Nephron (organoid): Measurements from ENCODE around the gene QRFP.

ENCODE experiments used
- H3K27ac Mint-ChIP-seq, 3 experiments: 2 replicates each; pipeline ENCODE4 v1.8.0; 2020; ENCODE audit warnings: mixed read lengths in 3 of 3, mild to moderate bottlenecking in 2 of 3, moderate library complexity in 1 of 3
- H3K27me3 Mint-ChIP-seq: 2 replicates; pipeline ENCODE4 v1.8.0; 2021; ENCODE audit warnings: low read depth, mild to moderate bottlenecking, moderate library complexity, mixed read lengths
- H3K36me3 Mint-ChIP-seq: 2 replicates; pipeline ENCODE4 v1.8.0; 2020; ENCODE audit warnings: low read depth, mixed read lengths
- H3K4me1 Mint-ChIP-seq: 2 replicates; pipeline ENCODE4 v1.8.0; 2020; ENCODE audit warnings: mixed read lengths
- H3K4me3 Mint-ChIP-seq, 3 experiments: 2 replicates each; pipeline ENCODE4 v1.8.0; 2020; ENCODE audit warnings: mild to moderate bottlenecking in 3 of 3, mixed read lengths in 3 of 3, moderate library complexity in 2 of 3
- H3K9me3 Mint-ChIP-seq: 2 replicates; pipeline ENCODE4 v1.8.0; 2020; ENCODE audit warnings: mixed read lengths
- CTCF ChIP-seq, 3 experiments: fragments of 200-600 bp; sonication (generic); IDR thresholded peaks; one replicate each; pipeline ENCODE4 v1.5.0; 2021; ENCODE audit warnings: antibody characterized with exemption in 3 of 3; ENCODE audit not compliant: unreplicated experiment in 3 of 3

QRFP gene

GRCh38 chr9:130920762-130921299 is 24.2 kb upstream of the QRFP start:
- Mint-ChIP-seq H3K27ac (peak overlapping the region; percentile 63 to 88 (median 65)), H3K9me3 (no peaks in the 10 kb centered on the region), H3K4me3 (peak overlapping the region in 1 of 3 experiments; percentile 16), H3K36me3 (no peaks in the 10 kb centered on the region), H3K4me1 (peaks cover 21% of the 10 kb centered on the region), H3K27me3 (peaks cover 43% of the 10 kb centered on the region)
- no peak for TF ChIP-seq CTCF (IDR thresholded peaks at IDR 0.05; ENCODE audit: unreplicated experiment in 3 of 3)

GRCh38 chr9:130920233-130920632 is 23.6 kb upstream of the QRFP start:
- Mint-ChIP-seq H3K27ac (no peak overlapping the region), H3K36me3 (no peaks in the 10 kb centered on the region), H3K4me3 (no peak overlapping the region), H3K4me1 (peaks cover 21% of the 10 kb centered on the region), H3K27me3 (peaks cover 46% of the 10 kb centered on the region), H3K9me3 (no peaks in the 10 kb centered on the region)
- TF ChIP-seq CTCF (IDR thresholded peaks at IDR 0.05; ENCODE audit: unreplicated experiment in 3 of 3): no peak

GRCh38 chr9:130919559-130920145 is 23.0 kb upstream of the QRFP start:
- Mint-ChIP-seq H3K27ac (no peak overlapping the region), H3K9me3 (no peaks in the 10 kb centered on the region), H3K4me3 (no peak overlapping the region), H3K27me3 (peaks cover 50% of the 10 kb centered on the region), H3K4me1 (peaks cover 21% of the 10 kb centered on the region), H3K36me3 (no peaks in the 10 kb centered on the region)
- no peak for TF ChIP-seq CTCF (IDR thresholded peaks at IDR 0.05; ENCODE audit: unreplicated experiment in 3 of 3)

DNA sequence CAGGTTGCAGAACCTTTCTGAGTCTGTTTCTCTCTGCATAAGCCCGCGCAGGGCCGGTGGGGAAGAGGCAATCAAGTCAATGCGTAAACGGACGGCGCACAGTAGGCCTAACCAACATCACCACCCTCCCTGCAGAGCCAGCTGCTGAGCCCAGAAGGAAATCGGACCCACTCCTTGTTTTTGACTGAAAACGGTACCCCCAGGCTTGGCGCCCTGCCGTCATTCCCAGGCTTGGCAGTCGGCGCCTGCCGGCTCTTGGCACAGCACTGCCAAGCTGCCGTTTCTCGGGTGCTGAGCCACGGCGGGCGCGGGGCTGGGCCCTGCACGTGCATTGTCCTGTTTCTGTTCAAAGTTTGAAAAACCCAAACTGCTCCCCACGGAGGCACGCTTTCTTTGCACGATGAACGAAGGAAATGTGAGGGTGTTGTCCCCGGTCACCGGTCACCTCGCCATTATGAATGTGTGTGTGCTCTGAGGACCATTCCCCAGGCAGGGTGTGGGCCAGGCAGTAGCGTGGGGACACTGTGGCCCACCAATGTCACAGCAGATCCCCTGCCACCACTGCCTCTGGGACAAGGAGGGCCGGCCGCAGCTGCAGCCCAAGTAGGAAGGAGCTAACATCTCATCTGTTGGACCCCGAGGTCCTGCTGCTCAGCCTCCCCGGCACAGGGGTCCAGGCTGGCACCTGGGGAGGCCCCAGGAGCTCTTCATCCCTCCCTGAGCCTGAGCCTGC is 22.4 kb upstream of the QRFP start:
- Mint-ChIP-seq H3K9me3 (no peaks in the 10 kb centered on the region), H3K36me3 (no peaks in the 10 kb centered on the region), H3K4me3 (no peak overlapping the region), H3K27ac (no peak overlapping the region), H3K27me3 (peaks cover 50% of the 10 kb centered on the region), H3K4me1 (peaks cover 21% of the 10 kb centered on the region)
- TF ChIP-seq CTCF (IDR thresholded peaks at IDR 0.05; ENCODE audit: unreplicated experiment in 3 of 3): no peak

DNA sequence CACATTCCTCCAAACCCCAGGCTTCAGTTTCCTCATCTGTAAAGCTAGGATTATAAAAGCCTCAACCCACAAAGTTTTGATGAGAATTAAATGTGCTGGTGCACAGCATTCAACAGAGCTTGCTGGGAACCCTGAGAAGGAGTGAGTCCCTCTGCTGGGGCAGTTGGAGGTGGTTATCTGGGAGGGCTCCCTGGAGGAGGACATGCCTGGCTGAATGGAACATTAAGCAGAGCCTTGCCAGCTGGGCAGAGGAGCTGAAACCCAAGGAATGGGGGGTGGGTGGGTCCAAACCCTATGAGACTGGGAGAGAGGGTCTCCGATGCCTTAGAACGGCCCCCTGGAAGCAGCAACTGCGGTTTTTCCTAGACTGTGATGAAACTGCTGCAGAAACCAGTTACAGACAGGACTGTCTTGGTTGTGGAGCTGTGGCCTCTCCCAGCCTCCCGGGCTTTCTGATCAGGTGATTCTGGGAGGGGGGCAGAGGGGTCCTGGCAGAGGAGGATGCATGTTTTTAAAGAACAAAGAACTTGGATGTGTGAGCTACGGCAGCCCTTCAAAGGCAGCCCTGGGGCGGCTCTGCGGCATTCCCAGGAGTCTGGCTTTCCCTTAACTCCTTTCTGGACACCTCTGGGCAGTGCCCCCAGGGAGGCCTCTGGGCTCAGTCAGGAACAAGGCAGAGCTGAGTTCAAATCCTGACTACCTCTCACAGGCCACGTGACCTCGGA is 21.7 kb upstream of the QRFP start:
- Mint-ChIP-seq H3K4me3 (no peak overlapping the region), H3K4me1 (peaks cover 21% of the 10 kb centered on the region), H3K36me3 (no peaks in the 10 kb centered on the region), H3K9me3 (no peaks in the 10 kb centered on the region), H3K27ac (no peak overlapping the region), H3K27me3 (peaks cover 50% of the 10 kb centered on the region)
- no peak for TF ChIP-seq CTCF (IDR thresholded peaks at IDR 0.05; ENCODE audit: unreplicated experiment in 3 of 3)
